ENCODE measurements around the gene ADAM33.

GRCh38 chr20:3645309-3646066 is 36.3 kb downstream of the ADAM33 start:
- TF ChIP-seq POLR2A (IDR thresholded peaks at IDR 0.05; ENCODE audit: low read length) (no peak), GATA1 (IDR thresholded peaks at IDR 0.05; ENCODE audit: low read depth, low read length) (no peak)
